Measurements from ENCODE around the gene TUBGCP6. TPM values are rescaled to one million over a fixed set of nuclear protein-coding genes. Genes with fewer than 3 reads are reported as not detected.

Gene TUBGCP6
- total RNA-seq, 1 donor from 2014 or later: 17.2 TPM

GRCh38 chr22:50199251-50199721, 45.5 kb downstream of the TUBGCP6 start:
- peaks cover 17 to 20% (median 18%) of the 10 kb centered on the region in 3 donors for H3K4me1 ChIP-seq (ENCODE audit: control insufficient read depth in 3 of 3, insufficient read depth in 3 of 3, low read length in 3 of 3)
- no peak overlapping the region for H3K27ac ChIP-seq (ENCODE audit: low read depth, low read length)
- H3K36me3 ChIP-seq (ENCODE audit: control insufficient read depth in 3 of 3, insufficient read depth in 3 of 3, low read length in 3 of 3): peaks cover 9 to 20% (median 19%) of the 10 kb centered on the region in 3 donors
- no peaks in the 10 kb centered on the region for H3K27me3 ChIP-seq (ENCODE audit: control insufficient read depth in 3 of 3, insufficient read depth in 3 of 3, low read length in 3 of 3)
- no peaks in the 10 kb centered on the region for H3K9me3 ChIP-seq (ENCODE audit: control insufficient read depth in 3 of 3, low read length in 3 of 3)
- H3K4me3 ChIP-seq (ENCODE audit: low read length in 3 of 3): no peak overlapping the region
- no peak overlapping the region for H3K9ac ChIP-seq (ENCODE audit: low read depth in 1 of 3, low read length in 3 of 3)

GRCh38 chr22:50198624-50199017, 46.2 kb downstream of the TUBGCP6 start:
- no peaks in the 10 kb centered on the region for H3K27me3 ChIP-seq (ENCODE audit: control insufficient read depth in 3 of 3, insufficient read depth in 3 of 3, low read length in 3 of 3)
- H3K4me1 ChIP-seq (ENCODE audit: control insufficient read depth in 3 of 3, insufficient read depth in 3 of 3, low read length in 3 of 3): peaks cover 17 to 20% (median 18%) of the 10 kb centered on the region in 3 donors
- no peak overlapping the region for H3K27ac ChIP-seq (ENCODE audit: low read depth, low read length)
- H3K9me3 ChIP-seq (ENCODE audit: control insufficient read depth in 3 of 3, low read length in 3 of 3): no peaks in the 10 kb centered on the region
- H3K9ac ChIP-seq (ENCODE audit: low read depth in 1 of 3, low read length in 3 of 3): no peak overlapping the region
- no peak overlapping the region for H3K4me3 ChIP-seq (ENCODE audit: low read length in 3 of 3)
- peaks cover 11 to 25% (median 20%) of the 10 kb centered on the region in 3 donors for H3K36me3 ChIP-seq (ENCODE audit: control insufficient read depth in 3 of 3, insufficient read depth in 3 of 3, low read length in 3 of 3)

GRCh38 chr22:50197856-50198623, 46.8 kb downstream of the TUBGCP6 start:
- no peaks in the 10 kb centered on the region for H3K27me3 ChIP-seq (ENCODE audit: control insufficient read depth in 3 of 3, insufficient read depth in 3 of 3, low read length in 3 of 3)
- peaks cover 13 to 26% (median 21%) of the 10 kb centered on the region in 3 donors for H3K36me3 ChIP-seq (ENCODE audit: control insufficient read depth in 3 of 3, insufficient read depth in 3 of 3, low read length in 3 of 3)
- H3K9ac ChIP-seq (ENCODE audit: low read depth in 1 of 3, low read length in 3 of 3): no peak overlapping the region
- H3K9me3 ChIP-seq (ENCODE audit: control insufficient read depth in 3 of 3, low read length in 3 of 3): no peaks in the 10 kb centered on the region
- no peak overlapping the region for H3K27ac ChIP-seq (ENCODE audit: low read depth, low read length)
- peaks cover 17 to 20% (median 18%) of the 10 kb centered on the region in 3 donors for H3K4me1 ChIP-seq (ENCODE audit: control insufficient read depth in 3 of 3, insufficient read depth in 3 of 3, low read length in 3 of 3)
- no peak overlapping the region for H3K4me3 ChIP-seq (ENCODE audit: low read length in 3 of 3)

GRCh38 chr22:50197000-50197800, 47.6 kb downstream of the TUBGCP6 start:
- no peaks in the 10 kb centered on the region for H3K27me3 ChIP-seq (ENCODE audit: control insufficient read depth in 3 of 3, insufficient read depth in 3 of 3, low read length in 3 of 3)
- H3K9me3 ChIP-seq (ENCODE audit: control insufficient read depth in 3 of 3, low read length in 3 of 3): no peaks in the 10 kb centered on the region
- H3K27ac ChIP-seq (ENCODE audit: low read depth, low read length): no peak overlapping the region
- H3K4me1 ChIP-seq (ENCODE audit: control insufficient read depth in 3 of 3, insufficient read depth in 3 of 3, low read length in 3 of 3): peaks cover 15 to 18% (median 16%) of the 10 kb centered on the region in 3 donors
- H3K4me3 ChIP-seq (ENCODE audit: low read length in 3 of 3): no peak overlapping the region
- no peak overlapping the region for H3K9ac ChIP-seq (ENCODE audit: low read depth in 1 of 3, low read length in 3 of 3)
- peaks cover 13 to 26% (median 21%) of the 10 kb centered on the region in 3 donors for H3K36me3 ChIP-seq (ENCODE audit: control insufficient read depth in 3 of 3, insufficient read depth in 3 of 3, low read length in 3 of 3)

- Histone ChIP-seq H3K27ac (ENCODE audit: low read depth, low read length) (no peak overlapping the region), H3K9me3 (ENCODE audit: control insufficient read depth in 3 of 3, low read length in 3 of 3) (no peaks in the 10 kb centered on the region), H3K36me3 (ENCODE audit: control insufficient read depth in 3 of 3, insufficient read depth in 3 of 3, low read length in 3 of 3) (peaks cover 13 to 26% (median 21%) of the 10 kb centered on the region in 3 donors), H3K9ac (ENCODE audit: low read depth in 1 of 3, low read length in 3 of 3) (no peak overlapping the region), H3K27me3 (ENCODE audit: control insufficient read depth in 3 of 3, insufficient read depth in 3 of 3, low read length in 3 of 3) (no peaks in the 10 kb centered on the region), H3K4me1 (ENCODE audit: control insufficient read depth in 3 of 3, insufficient read depth in 3 of 3, low read length in 3 of 3) (peaks cover 9 to 14% (median 9%) of the 10 kb centered on the region in 3 donors), H3K4me3 (ENCODE audit: low read length in 3 of 3) (no peak overlapping the region)
Measured at GRCh38 chr22:50196256-50196655, 48.6 kb downstream of the TUBGCP6 start.

GRCh38 chr22:50194037-50194805, 50.6 kb downstream of the TUBGCP6 start:
- Histone ChIP-seq H3K27me3 (ENCODE audit: control insufficient read depth in 3 of 3, insufficient read depth in 3 of 3, low read length in 3 of 3) (no peaks in the 10 kb centered on the region), H3K4me1 (ENCODE audit: control insufficient read depth in 3 of 3, insufficient read depth in 3 of 3, low read length in 3 of 3) (peaks cover 16 to 24% (median 19%) of the 10 kb centered on the region in 3 donors), H3K9ac (ENCODE audit: low read depth in 1 of 3, low read length in 3 of 3) (no peak overlapping the region), H3K9me3 (ENCODE audit: control insufficient read depth in 3 of 3, low read length in 3 of 3) (no peaks in the 10 kb centered on the region), H3K36me3 (ENCODE audit: control insufficient read depth in 3 of 3, insufficient read depth in 3 of 3, low read length in 3 of 3) (peaks cover 13 to 26% (median 21%) of the 10 kb centered on the region in 3 donors), H3K27ac (ENCODE audit: low read depth, low read length) (no peak overlapping the region), H3K4me3 (ENCODE audit: low read length in 3 of 3) (no peak overlapping the region)

GRCh38 chr22:50193621-50194020, 51.2 kb downstream of the TUBGCP6 start:
- peaks cover 13 to 26% (median 21%) of the 10 kb centered on the region in 3 donors for H3K36me3 ChIP-seq (ENCODE audit: control insufficient read depth in 3 of 3, insufficient read depth in 3 of 3, low read length in 3 of 3)
- H3K9me3 ChIP-seq (ENCODE audit: control insufficient read depth in 3 of 3, low read length in 3 of 3): no peaks in the 10 kb centered on the region
- H3K27ac ChIP-seq (ENCODE audit: low read depth, low read length): no peak overlapping the region
- no peak overlapping the region for H3K9ac ChIP-seq (ENCODE audit: low read depth in 1 of 3, low read length in 3 of 3)
- H3K27me3 ChIP-seq (ENCODE audit: control insufficient read depth in 3 of 3, insufficient read depth in 3 of 3, low read length in 3 of 3): no peaks in the 10 kb centered on the region
- no peak overlapping the region for H3K4me3 ChIP-seq (ENCODE audit: low read length in 3 of 3)
- peaks cover 18 to 29% (median 21%) of the 10 kb centered on the region in 3 donors for H3K4me1 ChIP-seq (ENCODE audit: control insufficient read depth in 3 of 3, insufficient read depth in 3 of 3, low read length in 3 of 3)

- Histone ChIP-seq H3K27me3 (ENCODE audit: control insufficient read depth in 3 of 3, insufficient read depth in 3 of 3, low read length in 3 of 3) (no peaks in the 10 kb centered on the region), H3K36me3 (ENCODE audit: control insufficient read depth in 3 of 3, insufficient read depth in 3 of 3, low read length in 3 of 3) (peaks cover 13 to 23% (median 21%) of the 10 kb centered on the region in 3 donors), H3K27ac (ENCODE audit: low read depth, low read length) (no peak overlapping the region), H3K9me3 (ENCODE audit: control insufficient read depth in 3 of 3, low read length in 3 of 3) (no peaks in the 10 kb centered on the region), H3K4me3 (ENCODE audit: low read length in 3 of 3) (no peak overlapping the region), H3K9ac (ENCODE audit: low read depth in 1 of 3, low read length in 3 of 3) (no peak overlapping the region), H3K4me1 (ENCODE audit: control insufficient read depth in 3 of 3, insufficient read depth in 3 of 3, low read length in 3 of 3) (peaks cover 18 to 30% (median 21%) of the 10 kb centered on the region in 3 donors)
Measured at GRCh38 chr22:50192436-50193204, 52.2 kb downstream of the TUBGCP6 start.
